OCI-LY7 (cell line): ENCODE results near the gene TTLL1. TPM values are rescaled to one million over a fixed set of nuclear protein-coding genes. Genes with fewer than 3 reads are reported as not detected.

Experiments
- BruUV-seq: library from RNA; stranded (reverse); fragments of 400-500 nt; replicated peaks from 2 replicates; lab custom pipeline; 2021; lab: Mats Ljungman, UMichigan
- CTCF ChIA-PET: fragments of 300-600 bp; sonication (Branson Sonifier 250); formaldehyde crosslinking; loops from one replicate; lab custom pipeline; 2022; ENCODE audit warnings: antibody characterized with exemption; ENCODE audit not compliant: unreplicated experiment; lab: Charles Lee
- POLR2A ChIA-PET: fragments of 300-600 bp; sonication (Branson Sonifier 250); formaldehyde crosslinking; loops from one replicate; lab custom pipeline; 2022; ENCODE audit warnings: antibody characterized with exemption; lab: Charles Lee
- DNase-seq: peaks from one replicate; pipeline ENCODE4 v3.0.0-alpha.2; 2015; ENCODE audit warnings: low spot score
- H2AFZ ChIP-seq: fragments of 200-600 bp; sonication (generic), shearing (Covaris generic); 2 replicates; pipeline ENCODE4 v1.6.1; 2014; ENCODE audit warnings: mild to moderate bottlenecking, antibody characterized with exemption, low read length, moderate library complexity
- H3K27ac ChIP-seq: fragments of 200-600 bp; sonication (generic); 2 replicates; pipeline ENCODE4 v1.5.1; 2014; ENCODE audit warnings: mixed run types, low read depth, mild to moderate bottlenecking, moderate library complexity, low read length, inconsistent platforms; ENCODE audit not compliant: poor library complexity, severe bottlenecking
- H3K36me3 ChIP-seq: fragments of 200-600 bp; sonication (generic); 2 replicates; pipeline ENCODE4 v1.6.1; 2014; ENCODE audit warnings: mild to moderate bottlenecking, antibody characterized with exemption, low read length, moderate library complexity, mixed read lengths; ENCODE audit not compliant: insufficient read depth
- H3K4me1 ChIP-seq: fragments of 200-600 bp; sonication (generic); 2 replicates; pipeline ENCODE4 v1.5.1; 2014; ENCODE audit warnings: mild to moderate bottlenecking, low read length; ENCODE audit not compliant: insufficient read depth, poor library complexity, severe bottlenecking
- H3K4me2 ChIP-seq: fragments of 200-600 bp; sonication (generic); 2 replicates; pipeline ENCODE4 v1.6.1; 2014; ENCODE audit warnings: mild to moderate bottlenecking, low read length
- H3K4me3 ChIP-seq: fragments of 200-600 bp; sonication (generic); 2 replicates; pipeline ENCODE4 v1.5.1; 2014; ENCODE audit warnings: mild to moderate bottlenecking, low read depth, low read length; ENCODE audit not compliant: poor library complexity, severe bottlenecking
- H3K79me2 ChIP-seq: fragments of 200-600 bp; sonication (generic); 2 replicates; pipeline ENCODE4 v1.6.1; 2016; ENCODE audit warnings: low read depth, mild to moderate bottlenecking, low read length, moderate library complexity, mixed read lengths; ENCODE audit not compliant: insufficient read depth
- H3K9me2 ChIP-seq: fragments of 200-600 bp; sonication (generic); 2 replicates; pipeline ENCODE4 v1.6.1; 2016; ENCODE audit warnings: mild to moderate bottlenecking, low read length, mixed read lengths; ENCODE audit not compliant: insufficient read depth
- H3K9me3 ChIP-seq: fragments of 200-600 bp; sonication (generic); 2 replicates; pipeline ENCODE4 v1.6.1; 2014; ENCODE audit warnings: mild to moderate bottlenecking, mixed run types, low read length, mixed read lengths
- H4K20me1 ChIP-seq: fragments of 200-600 bp; sonication (generic); 2 replicates; pipeline ENCODE4 v1.6.1; 2014; ENCODE audit warnings: mild to moderate bottlenecking, antibody characterized with exemption, low read length, moderate library complexity, mixed read lengths; ENCODE audit not compliant: insufficient read depth
- CTCF ChIP-seq: fragments of 200-600 bp; sonication (generic); conservative IDR thresholded peaks from 2 replicates; pipeline ENCODE4 v1.5.1; 2014; ENCODE audit warnings: mild to moderate bottlenecking, antibody characterized with exemption, low read length, moderate library complexity, mixed read lengths
- EZH2phosphoT487 ChIP-seq: fragments of 200-600 bp; sonication (generic); IDR thresholded peaks from 2 replicates; pipeline ENCODE4 v1.6.1; 2018; ENCODE audit warnings: low read depth, borderline replicate concordance, mild to moderate bottlenecking, mixed run types, antibody characterized with exemption, low read length, moderate library complexity, mixed read lengths
- intact Hi-C: fragments of 100-400 bp; cut with micrococcal nuclease; formaldehyde crosslinking; loops from one replicate; pipeline ENCODE4 v1.10.0; 2022; ENCODE audit not compliant: unreplicated experiment
- total RNA-seq, 2 experiments: library from RNA; depleted of rRNA in 1 of 2; stranded (reverse); fragments of >200 nt in 1 of 2; shearing (Covaris generic) in 1 of 2; gene quantifications; 2 replicates each; pipeline ENCODE4 v1.2.3, GENCODE V29; 2014 to 2022

Gene TTLL1
- total RNA-seq, 2 experiments from 2014 or later: 5.8 to 7.1 TPM

GRCh38 chr22:43128116-43128515 lies 38.9 kb upstream of the TTLL1 start:
- TF ChIP-seq CTCF: no peak
- peaks cover 96% of the 10 kb centered on the region for H3K36me3 ChIP-seq
- H3K9me3 ChIP-seq: no peaks in the 10 kb centered on the region
- no TSS peak for BruUV-seq
- H3K4me3 ChIP-seq: peak overlapping the region; percentile 50
- ChIA-PET CTCF (interaction anchor here (0.5 kb wide), 1 partner anchor 260 kb away, joined by 14 read pairs; no protein-coding TSS in a partner anchor), POLR2A (interaction anchor here (0.8 to 1.5 kb wide), 4 partner anchors 10 to 16 kb away, joined by 3 to 5 read pairs (median 4); no protein-coding TSS in a partner anchor)
- no peak overlapping the region for H2AFZ ChIP-seq
- DNase-seq: peak; percentile 62
- H4K20me1 ChIP-seq: peaks cover 4% of the 10 kb centered on the region; the same call in 1 of the 2 replicates
- H3K9me2 ChIP-seq: no peaks in the 10 kb centered on the region
- intact Hi-C loops: no loop called here
- peak overlapping the region; percentile 81 for H3K4me2 ChIP-seq
- H3K27ac ChIP-seq: peak overlapping the region; percentile 96
- peaks cover 34% of the 10 kb centered on the region for H3K79me2 ChIP-seq
- H3K4me1 ChIP-seq: peaks cover 72% of the 10 kb centered on the region

GRCh38 chr22:43127166-43127908 lies 38.1 kb upstream of the TTLL1 start:
- H3K36me3 ChIP-seq: peaks cover 96% of the 10 kb centered on the region
- BruUV-seq: no TSS peak
- peak overlapping the region; percentile 50 for H3K4me3 ChIP-seq
- no peaks in the 10 kb centered on the region for H3K9me2 ChIP-seq
- H3K27ac ChIP-seq: peak overlapping the region; percentile 96
- ChIA-PET POLR2A (interaction anchor here (0.8 to 1.5 kb wide), 4 partner anchors 9 to 17 kb away, joined by 3 to 5 read pairs (median 4); no protein-coding TSS in a partner anchor), CTCF (interaction anchor here (0.5 kb wide), 1 partner anchor 259 kb away, joined by 14 read pairs; no protein-coding TSS in a partner anchor)
- peaks cover 80% of the 10 kb centered on the region for H3K4me1 ChIP-seq
- TF ChIP-seq CTCF: no peak
- TF ChIP-seq EZH2phosphoT487: no peak
- no peak overlapping the region for H2AFZ ChIP-seq
- H3K79me2 ChIP-seq: peaks cover 42% of the 10 kb centered on the region
- DNase-seq: no peak
- no peaks in the 10 kb centered on the region for H3K9me3 ChIP-seq
- intact Hi-C loops: no loop called here
- H3K4me2 ChIP-seq: peak overlapping the region; percentile 81
- peaks cover 4% of the 10 kb centered on the region; the same call in 1 of the 2 replicates for H4K20me1 ChIP-seq
